Hematopoietic multipotent progenitor cell treated with erythropoietin and hydrocortisone succinate and interleukin-3 and kit ligand, for 17 days (in vitro differentiated cells): ENCODE measurements around the gene KAZALD1.

Experiments
- DNase-seq: peaks from one replicate; pipeline ENCODE4 v3.0.0-alpha.2; 2015; ENCODE audit warnings: low spot score

The KAZALD1 gene, protein sequence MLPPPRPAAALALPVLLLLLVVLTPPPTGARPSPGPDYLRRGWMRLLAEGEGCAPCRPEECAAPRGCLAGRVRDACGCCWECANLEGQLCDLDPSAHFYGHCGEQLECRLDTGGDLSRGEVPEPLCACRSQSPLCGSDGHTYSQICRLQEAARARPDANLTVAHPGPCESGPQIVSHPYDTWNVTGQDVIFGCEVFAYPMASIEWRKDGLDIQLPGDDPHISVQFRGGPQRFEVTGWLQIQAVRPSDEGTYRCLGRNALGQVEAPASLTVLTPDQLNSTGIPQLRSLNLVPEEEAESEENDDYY

GRCh38 chr10:101061624-101062231 lies at the start of gene KAZALD1:
Gene KAZALD1 (plus strand): TSS chr10:101061989. CDS start chr10:101062593, 604 bp downstream.
- no peak for DNase-seq

DNA sequence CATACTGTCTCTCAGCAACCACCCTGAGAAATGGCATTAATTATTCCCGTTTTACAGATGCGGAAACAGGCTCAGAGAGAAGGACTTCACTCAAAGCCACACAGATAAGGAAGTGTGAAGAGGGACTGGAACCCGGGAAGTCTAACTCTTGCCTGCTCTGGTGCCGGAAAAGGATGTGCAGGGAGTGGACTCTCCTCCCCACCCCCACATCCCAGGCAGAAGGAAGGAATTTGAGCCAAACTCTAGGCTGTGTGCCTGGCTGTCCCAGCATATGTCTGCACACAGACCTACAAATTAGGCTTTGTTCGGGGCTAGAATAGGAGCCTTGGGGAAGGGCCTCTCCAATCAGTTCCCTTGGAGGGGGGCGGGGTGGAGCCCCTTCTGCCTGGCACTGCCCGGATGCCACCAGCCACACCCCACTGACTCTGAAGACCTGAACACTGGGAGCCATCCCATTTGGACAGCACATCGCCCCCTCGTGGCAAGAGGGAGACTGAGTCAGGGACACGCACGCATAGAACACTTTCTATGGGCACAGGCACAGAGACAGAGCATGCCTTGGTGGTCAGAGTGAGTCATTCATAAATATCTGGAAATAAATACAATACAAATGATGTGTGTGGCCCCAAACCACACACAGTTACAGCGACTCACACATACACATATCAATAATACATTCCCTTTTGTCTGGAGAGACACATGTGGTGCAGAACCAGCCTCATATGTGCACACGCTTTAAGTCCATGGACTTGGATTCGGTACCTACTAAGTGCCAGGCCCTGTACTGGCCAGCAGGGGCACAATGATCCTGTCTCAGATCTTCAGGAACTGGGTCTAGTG lies 49.0 kb upstream of the KAZALD1 start:
- peak; percentile 89 for DNase-seq

- DNase-seq, result no peak
These were observed 48.4 kb upstream of the KAZALD1 start for GRCh38 chr10:101013365-101013825.

DNA sequence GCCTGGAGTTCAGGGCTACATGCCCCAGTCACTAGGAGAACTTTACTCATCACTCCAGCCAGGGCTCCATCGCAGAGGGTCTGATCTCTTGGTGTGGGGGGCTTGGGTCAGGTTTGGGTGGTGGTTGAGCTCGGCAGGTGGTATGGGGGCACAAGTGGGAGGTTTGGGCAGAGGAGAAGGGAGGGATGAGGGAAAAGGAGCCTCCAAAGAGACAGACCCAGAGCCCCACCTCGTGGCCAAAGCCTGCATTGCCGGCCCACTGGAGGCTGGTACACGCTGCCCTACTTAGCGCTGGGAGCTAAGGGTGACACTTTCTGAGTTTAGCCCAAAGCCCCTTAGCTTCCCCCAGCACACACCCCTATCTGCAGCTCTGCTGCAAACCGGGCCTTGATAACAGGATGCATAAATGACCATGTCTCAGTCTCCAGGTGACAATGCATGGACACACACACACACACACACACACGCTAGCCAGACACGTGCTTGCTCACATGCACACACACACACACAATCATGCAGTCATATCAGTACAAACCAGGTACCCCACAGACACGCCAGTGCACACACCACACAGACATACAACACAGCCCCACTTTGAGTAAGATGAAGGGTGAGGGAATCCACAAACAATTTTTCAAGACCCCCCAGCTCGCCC lies 47.4 kb upstream of the KAZALD1 start:
- peak; percentile 70 for DNase-seq

GRCh38 chr10:101014966-101015581 lies 46.7 kb upstream of the KAZALD1 start:
- DNase-seq, result peak; percentile 22

DNA sequence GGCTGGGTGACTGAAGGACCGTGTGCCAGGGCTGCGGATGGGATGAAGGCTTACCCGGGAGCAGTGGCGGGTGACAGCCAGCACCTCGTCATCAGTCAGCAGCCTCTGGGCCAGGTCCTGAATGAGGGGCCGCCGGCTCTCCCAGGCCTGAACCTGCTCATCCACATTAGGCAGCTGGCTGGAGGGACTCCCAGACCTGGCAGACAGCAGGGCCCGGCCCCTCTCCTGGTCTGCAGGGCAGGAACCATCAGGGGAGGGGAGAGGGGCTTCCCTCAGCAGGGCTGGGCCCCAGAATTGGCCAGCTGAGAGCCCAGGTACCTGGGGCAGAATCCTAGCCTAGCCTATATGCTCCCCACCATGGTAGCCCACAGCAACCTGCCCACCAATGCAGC lies 46.2 kb upstream of the KAZALD1 start:
- no peak for DNase-seq

- no peak for DNase-seq
These were observed 45.0 kb upstream of the KAZALD1 start for GRCh38 chr10:101016814-101017213.

DNA sequence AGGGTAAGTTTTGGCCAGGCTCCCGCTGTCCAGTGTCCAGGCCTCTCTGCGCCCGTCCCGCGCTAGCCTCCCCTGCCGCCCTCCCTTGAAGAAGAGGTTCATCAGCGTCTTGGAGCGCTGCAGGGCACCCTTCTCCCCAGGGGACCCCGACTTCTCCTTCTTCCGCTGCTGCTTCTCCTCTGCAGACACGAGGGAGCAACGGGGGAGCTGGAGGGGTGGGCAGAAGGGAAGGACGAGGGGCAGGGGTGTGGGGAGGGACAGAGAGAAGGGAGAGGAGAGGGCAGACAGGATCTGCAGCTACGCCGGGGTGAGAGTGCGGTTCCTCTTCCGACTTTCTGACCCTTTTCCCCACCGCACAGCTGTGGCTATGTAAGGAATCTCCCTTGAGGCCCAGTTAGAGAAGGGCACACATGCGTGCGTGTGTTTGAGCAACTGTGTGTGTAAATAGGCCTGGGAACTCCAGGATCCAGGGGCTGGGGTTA lies 43.6 kb upstream of the KAZALD1 start:
- DNase-seq, result no peak

DNA sequence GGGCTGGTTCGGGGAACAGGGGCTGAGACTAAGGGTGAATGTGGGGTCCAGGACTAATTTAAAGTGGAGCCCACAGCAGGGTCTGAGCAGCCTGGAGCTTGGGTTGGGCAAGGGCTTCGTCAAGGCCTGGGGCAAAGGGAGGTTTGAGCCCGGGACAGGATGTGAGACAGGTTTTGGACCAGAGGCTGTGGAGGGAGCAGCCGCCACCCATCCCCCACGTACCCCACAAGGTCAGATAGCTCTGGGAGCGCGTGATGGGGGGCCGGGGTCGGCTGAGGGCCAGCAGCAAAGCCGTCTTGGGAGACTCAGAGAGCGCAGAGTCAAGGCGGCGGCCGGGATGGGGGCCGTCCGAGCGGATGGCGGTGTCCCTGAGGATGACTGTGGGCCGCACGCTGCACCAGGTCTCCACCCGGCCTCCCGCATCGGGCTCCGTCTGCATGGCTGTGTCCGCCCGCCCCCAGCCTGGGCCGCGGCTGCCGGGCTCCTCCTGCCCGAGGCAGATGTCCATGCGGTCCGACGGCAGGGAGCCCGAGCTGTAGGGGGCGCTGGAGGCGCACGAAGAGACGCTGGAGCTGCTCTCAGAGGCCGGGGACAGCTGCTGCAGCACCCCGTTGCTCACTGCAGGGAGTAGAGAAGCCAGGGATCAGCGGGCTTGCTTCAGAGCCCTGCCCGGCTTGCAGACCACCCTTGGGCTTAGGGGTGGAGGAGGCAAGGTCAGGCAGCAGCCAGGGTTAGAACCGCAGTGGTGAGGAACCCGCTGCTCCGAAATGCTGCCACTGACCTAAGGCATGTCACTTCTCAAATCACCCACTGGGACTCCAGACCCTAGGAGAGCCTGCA lies 43.0 kb upstream of the KAZALD1 start:
- DNase-seq, result peak; percentile 43

- DNase-seq, result no peak
These were observed 42.4 kb upstream of the KAZALD1 start for GRCh38 chr10:101019440-101019703.

DNA sequence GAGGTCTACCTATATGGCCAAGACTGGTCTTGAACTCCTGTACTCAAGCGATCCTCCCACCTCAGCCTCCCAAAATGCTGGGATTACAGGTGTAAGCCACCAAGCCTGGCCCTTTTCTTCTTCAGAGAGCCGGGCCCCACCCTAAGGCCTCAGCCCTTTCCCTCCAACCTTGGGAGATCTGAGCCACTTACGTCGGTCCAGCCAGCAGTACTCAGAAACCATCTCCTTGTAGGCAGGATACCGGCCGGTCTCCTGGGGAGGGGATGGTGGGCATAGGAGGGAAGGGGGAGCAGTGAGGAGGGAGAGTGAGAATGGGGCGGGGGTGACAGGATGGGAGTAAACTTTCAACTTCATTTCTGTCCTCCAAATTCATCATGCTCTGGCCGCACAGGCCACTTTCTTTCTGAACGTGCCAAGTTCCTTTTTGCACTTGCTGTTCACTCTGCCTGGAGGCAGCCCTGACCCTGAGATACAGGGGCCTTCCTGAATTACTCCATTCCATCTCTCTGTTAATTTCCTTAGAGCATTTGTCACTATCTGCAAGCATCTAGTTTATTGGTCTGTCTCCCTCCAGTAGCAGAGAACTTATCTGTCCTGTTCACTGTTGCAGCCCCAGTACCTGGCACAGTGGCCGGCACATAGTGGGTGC lies 41.2 kb upstream of the KAZALD1 start:
- no peak for DNase-seq

- DNase-seq, result no peak
These were observed 40.5 kb upstream of the KAZALD1 start for GRCh38 chr10:101021239-101021638.

DNA sequence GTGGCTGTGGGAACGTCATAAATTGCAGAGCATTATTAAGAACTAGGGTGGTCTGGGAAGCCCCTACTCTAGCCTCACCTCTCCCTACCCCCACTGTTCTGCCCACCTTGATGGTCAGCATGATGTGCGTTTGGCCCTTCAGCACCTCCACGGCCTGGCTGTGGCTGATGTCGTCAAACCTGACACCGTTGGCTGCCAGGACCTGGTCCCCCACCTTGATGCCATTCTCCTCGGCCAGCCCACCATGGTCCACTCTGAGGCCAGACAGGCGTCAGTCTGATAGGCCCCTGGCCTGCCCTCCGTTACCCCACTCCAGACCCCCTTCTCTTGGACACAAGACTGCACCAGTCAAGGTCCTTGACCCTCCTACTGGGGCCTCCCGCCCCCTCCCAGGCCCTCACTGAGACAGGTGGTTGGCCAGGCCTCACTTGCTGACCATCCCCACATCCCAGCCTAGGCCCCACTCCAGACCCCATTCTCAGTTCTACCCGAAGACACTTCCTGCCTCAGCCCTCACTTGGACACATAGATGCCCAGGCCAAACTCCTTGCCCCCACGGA lies 40.0 kb upstream of the KAZALD1 start:
- no peak for DNase-seq

- no peak for DNase-seq
These were observed 38.7 kb upstream of the KAZALD1 start for GRCh38 chr10:101022967-101023705.

DNA sequence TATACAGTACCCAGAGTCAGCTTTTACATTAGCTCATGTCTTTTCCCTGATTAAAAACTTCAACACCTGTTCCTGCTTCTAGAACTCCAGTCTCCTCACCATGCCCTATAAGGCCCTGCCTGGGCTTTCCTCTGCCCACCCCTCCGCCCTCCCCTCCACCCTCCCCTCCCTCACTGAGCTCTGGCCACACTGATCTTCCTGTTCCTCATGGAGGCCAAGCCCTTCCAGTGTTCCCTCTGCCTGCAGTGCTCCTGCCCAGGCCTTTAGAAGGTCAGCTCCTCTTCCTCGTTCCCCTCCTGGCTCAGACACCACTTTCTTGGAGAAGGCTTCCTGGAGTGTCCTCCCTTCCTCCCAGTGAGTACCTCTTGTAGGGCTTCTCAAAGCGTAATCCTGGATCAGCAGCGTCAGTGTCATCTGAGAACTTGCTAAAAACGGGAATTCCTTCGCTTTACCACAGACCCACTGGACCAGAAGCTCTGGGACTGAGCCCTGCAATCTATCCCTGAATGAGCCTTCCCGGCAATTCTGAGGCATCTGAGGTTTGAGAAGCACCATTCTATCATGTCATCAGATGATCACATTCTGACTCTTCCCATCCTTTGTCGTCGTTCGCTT lies 34.6 kb upstream of the KAZALD1 start:
- no peak for DNase-seq

- no peak for DNase-seq
These were observed 33.1 kb upstream of the KAZALD1 start for GRCh38 chr10:101028446-101029337.

GRCh38 chr10:101029520-101030295 lies 32.1 kb upstream of the KAZALD1 start:
- DNase-seq, result no peak
